ENCODE measurements around the gene GEMIN5. TPM values are rescaled to one million over a fixed set of nuclear protein-coding genes. Genes with fewer than 3 reads are reported as not detected.

The GEMIN5 gene
- total and polyA plus RNA-seq, 2 of the 8 experiments (the other 6 are each of a cell fraction or from before 2014, with no cell fraction given), result 12.8 to 47.0 TPM

DNA sequence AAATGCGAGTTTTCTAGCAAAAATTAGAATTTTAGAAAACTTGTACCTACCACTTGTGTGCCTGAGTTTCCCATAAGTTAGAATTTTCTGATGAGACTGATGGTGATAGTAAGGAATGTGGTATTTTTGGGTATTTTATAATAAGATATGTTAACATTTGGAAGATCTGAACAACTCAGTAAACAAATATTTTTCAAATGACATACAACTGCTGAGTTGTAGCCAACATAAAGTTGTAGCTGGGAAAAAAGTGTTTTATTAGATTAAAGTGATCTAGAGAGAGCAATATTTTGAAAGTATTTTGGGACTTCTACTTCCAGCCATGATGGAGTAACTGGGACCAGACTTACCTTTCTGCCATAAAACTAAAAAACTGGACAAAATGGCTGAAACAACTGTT lies 37.9 kb downstream of the GEMIN5 start:
- H2BK20ac ChIP-seq (ENCODE audit: low read length), result no peak overlapping the region
- H3K14ac ChIP-seq (ENCODE audit: insufficient read length), result no peak overlapping the region
- TF ChIP-seq CHD1 (IDR thresholded peaks at IDR 0.05; ENCODE audit: low read depth, low read length), result no peak
- TF ChIP-seq SIX5 (IDR thresholded peaks at IDR 0.05; ENCODE audit: low read depth, low read length), result no peak
- TF ChIP-seq CREB1 (IDR thresholded peaks at IDR 0.05), result no peak
- TF ChIP-seq RAD21 (IDR thresholded peaks at IDR 0.05 in 1 of 2, conservative IDR thresholded peaks at IDR 0.05 in 1 of 2; ENCODE audit: low read depth in 2 of 2, low read length in 2 of 2), result no peak
- no peak for TF ChIP-seq SIRT6 (IDR thresholded peaks at IDR 0.05; ENCODE audit: low read length)
- TF ChIP-seq CBX8 (IDR thresholded peaks at IDR 0.05; ENCODE audit: borderline replicate concordance, low read depth, low read length), result no peak
- no peak for TF ChIP-seq CHD2 (IDR thresholded peaks at IDR 0.05; ENCODE audit: low read length)
- no peak for TF ChIP-seq POU5F1 (IDR thresholded peaks at IDR 0.05; ENCODE audit: low read depth, low read length)
- TF ChIP-seq, protein P1, sequence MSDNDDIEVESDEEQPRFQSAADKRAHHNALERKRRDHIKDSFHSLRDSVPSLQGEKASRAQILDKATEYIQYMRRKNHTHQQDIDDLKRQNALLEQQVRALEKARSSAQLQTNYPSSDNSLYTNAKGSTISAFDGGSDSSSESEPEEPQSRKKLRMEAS (IDR thresholded peaks at IDR 0.05), result no peak
- no peak for TF ChIP-seq MAFK (IDR thresholded peaks at IDR 0.05; ENCODE audit: low read depth, low read length)
- TF ChIP-seq JUND (IDR thresholded peaks at IDR 0.05; ENCODE audit: low read length), result no peak
- no peak for TF ChIP-seq HDAC2 (IDR thresholded peaks at IDR 0.05; ENCODE audit: borderline replicate concordance in 1 of 2, low read depth in 2 of 2, low read length in 2 of 2)
- TF ChIP-seq, protein P2, sequence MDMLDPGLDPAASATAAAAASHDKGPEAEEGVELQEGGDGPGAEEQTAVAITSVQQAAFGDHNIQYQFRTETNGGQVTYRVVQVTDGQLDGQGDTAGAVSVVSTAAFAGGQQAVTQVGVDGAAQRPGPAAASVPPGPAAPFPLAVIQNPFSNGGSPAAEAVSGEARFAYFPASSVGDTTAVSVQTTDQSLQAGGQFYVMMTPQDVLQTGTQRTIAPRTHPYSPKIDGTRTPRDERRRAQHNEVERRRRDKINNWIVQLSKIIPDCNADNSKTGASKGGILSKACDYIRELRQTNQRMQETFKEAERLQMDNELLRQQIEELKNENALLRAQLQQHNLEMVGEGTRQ (IDR thresholded peaks at IDR 0.05; ENCODE audit: low read length), result no peak
- TF ChIP-seq PHF8 (conservative IDR thresholded peaks at IDR 0.05; ENCODE audit: low read depth, low read length), result no peak

More for the DNA sequence above, 37.9 kb downstream of the GEMIN5 start:
- H3K79me1 ChIP-seq (ENCODE audit: low read depth, low read length), result no peaks in the 10 kb centered on the region
- no peak overlapping the region for H2BK5ac ChIP-seq (ENCODE audit: low read depth, low read length)
- CTCF ChIA-PET (ENCODE audit: partially characterized antibody), result interaction anchor here (1.1 kb wide), 1 partner anchor 250 kb away, joined by 3 read pairs; no protein-coding TSS in a partner anchor
- H2BK15ac ChIP-seq (ENCODE audit: low read length), result no peak overlapping the region
- H3K79me2 ChIP-seq (ENCODE audit: control insufficient read depth in 1 of 2, insufficient read depth in 2 of 2, low read length in 2 of 2), result no peaks in the 10 kb centered on the region
- no peak overlapping the region for H3K4ac ChIP-seq (replicated peaks; ENCODE audit: insufficient read length, low read depth, low read length)
- peaks cover 35 to 94% (median 67%) of the 10 kb centered on the region in 4 experiments for H3K36me3 ChIP-seq (ENCODE audit: control insufficient read depth in 2 of 4, insufficient read depth in 4 of 4, low read length in 3 of 4)
- no peaks in the 10 kb centered on the region for H3K4me1 ChIP-seq (replicated peaks in 1 of 4; ENCODE audit: control insufficient read depth in 3 of 4, insufficient read depth in 4 of 4, low read length in 3 of 4)
- no peaks in the 10 kb centered on the region for H4K20me1 ChIP-seq (replicated peaks in 1 of 2; ENCODE audit: control insufficient read depth in 1 of 2, insufficient read depth in 2 of 2, low read length in 2 of 2)
- no peak overlapping the region for H2BK120ac ChIP-seq (replicated peaks; ENCODE audit: low read depth, low read length)
- no peak overlapping the region for H3K9ac ChIP-seq (replicated peaks in 1 of 4; ENCODE audit: extremely low read depth in 1 of 4, low read depth in 3 of 4, low read length in 3 of 4)
- 81% methylated on average over 1 of the region's 1 CpG; no CpG with 5 or more reads in 1 of the 2 experiments for WGBS, 2 experiments (ENCODE audit: extremely low coverage in 1 of 2, insufficient coverage in 1 of 2, insufficient read length in 1 of 2, insufficient replicate concordance in 2 of 2, low coverage in 1 of 2, low lambda C conversion rate in 2 of 2, missing lambda C conversion rate in 1 of 2)
- POLR2A ChIA-PET (ENCODE audit: partially characterized antibody), result no interaction called here
- H3K27me3 ChIP-seq (replicated peaks in 1 of 4; ENCODE audit: control insufficient read depth in 3 of 4, extremely low read depth in 1 of 4, insufficient read depth in 3 of 4, low read length in 3 of 4), result no peaks in the 10 kb centered on the region
- no peak overlapping the region for H3K4me3 ChIP-seq (ENCODE audit: extremely low read depth in 1 of 4, insufficient read depth in 2 of 4, low read depth in 3 of 4, low read length in 4 of 4)
- no peak for FAIRE-seq
- no peak overlapping the region for H2BK12ac ChIP-seq (ENCODE audit: low read depth, low read length)
- no peak overlapping the region for H4K91ac ChIP-seq (replicated peaks; ENCODE audit: insufficient read length, low read length)
- no peak overlapping the region for H3K56ac ChIP-seq (replicated peaks; ENCODE audit: insufficient read length, low read depth, low read length)
- H2AFZ ChIP-seq (ENCODE audit: low read length), result no peak overlapping the region
- H3K18ac ChIP-seq (ENCODE audit: extremely low read depth, low read length), result no peak overlapping the region
- H3K27ac ChIP-seq (ENCODE audit: low read depth, low read length), result no peak overlapping the region
- no peak overlapping the region for H4K5ac ChIP-seq (ENCODE audit: insufficient read length, low read depth, low read length)
- no peak overlapping the region for H2AK5ac ChIP-seq (ENCODE audit: low read depth, low read length)
- no peak overlapping the region for H4K8ac ChIP-seq (ENCODE audit: extremely low read depth, insufficient read depth, low read length)
- DNase-seq (ENCODE audit: low read depth in 1 of 2, low spot score in 2 of 2), result no peak
- H3K23ac ChIP-seq (ENCODE audit: insufficient read length), result no peak overlapping the region
- H3K23me2 ChIP-seq (ENCODE audit: low read depth, low read length), result no peaks in the 10 kb centered on the region; the same call in 1 of the 2 replicates
- H3K4me2 ChIP-seq (ENCODE audit: insufficient read depth in 1 of 2, low read depth in 2 of 2, low read length in 2 of 2), result no peak overlapping the region
- no peaks in the 10 kb centered on the region for H3K9me3 ChIP-seq (ENCODE audit: insufficient read depth in 2 of 2, low read depth in 1 of 2, low read length in 1 of 2)

All from H1 (cell line).